ENCODE measurements around the gene EPHA2.

The EPHA2 gene

DNA sequence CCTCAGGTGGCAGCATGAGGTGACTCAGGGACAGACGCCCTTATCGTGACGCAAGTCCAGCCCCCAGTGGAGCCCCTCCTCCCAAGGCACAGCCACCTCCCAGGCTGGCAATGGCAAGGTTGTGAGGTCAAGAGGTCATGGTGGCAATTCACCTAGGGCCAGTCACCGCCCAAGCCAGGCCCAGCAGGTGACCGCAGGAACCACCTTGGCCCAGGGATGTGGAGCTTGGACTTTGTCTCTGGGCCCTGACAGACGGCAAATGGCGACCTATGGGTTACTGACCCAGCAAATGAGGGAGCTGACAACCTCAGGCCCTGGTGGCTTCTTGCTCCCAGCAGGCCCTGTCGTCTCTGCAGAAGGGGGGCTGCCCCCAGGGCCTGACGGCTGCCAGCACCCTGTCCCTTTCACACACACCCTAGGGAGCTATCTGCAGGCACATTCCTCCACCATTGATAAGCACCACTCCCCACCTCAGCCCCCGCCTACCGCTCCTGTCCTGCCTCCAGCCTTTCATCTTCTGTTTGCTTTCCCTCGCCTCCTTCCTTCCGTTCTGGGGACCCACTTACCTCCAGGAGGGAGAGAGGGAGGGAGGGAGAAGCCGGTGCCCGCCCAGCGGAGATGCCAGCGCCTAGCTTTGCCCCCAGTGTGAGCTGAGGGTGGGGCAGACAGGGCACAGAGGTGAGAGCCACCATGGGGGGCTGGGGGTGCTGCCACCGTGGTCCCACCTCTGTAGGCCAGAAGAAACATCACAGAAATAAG lies 12.1 kb downstream of the EPHA2 start:
- no peak overlapping the region for H3K4me3 ChIP-seq (ENCODE audit: low read depth, low read length)
- no peak for DNase-seq (ENCODE audit: low read depth)
- TF ChIP-seq, protein P1, sequence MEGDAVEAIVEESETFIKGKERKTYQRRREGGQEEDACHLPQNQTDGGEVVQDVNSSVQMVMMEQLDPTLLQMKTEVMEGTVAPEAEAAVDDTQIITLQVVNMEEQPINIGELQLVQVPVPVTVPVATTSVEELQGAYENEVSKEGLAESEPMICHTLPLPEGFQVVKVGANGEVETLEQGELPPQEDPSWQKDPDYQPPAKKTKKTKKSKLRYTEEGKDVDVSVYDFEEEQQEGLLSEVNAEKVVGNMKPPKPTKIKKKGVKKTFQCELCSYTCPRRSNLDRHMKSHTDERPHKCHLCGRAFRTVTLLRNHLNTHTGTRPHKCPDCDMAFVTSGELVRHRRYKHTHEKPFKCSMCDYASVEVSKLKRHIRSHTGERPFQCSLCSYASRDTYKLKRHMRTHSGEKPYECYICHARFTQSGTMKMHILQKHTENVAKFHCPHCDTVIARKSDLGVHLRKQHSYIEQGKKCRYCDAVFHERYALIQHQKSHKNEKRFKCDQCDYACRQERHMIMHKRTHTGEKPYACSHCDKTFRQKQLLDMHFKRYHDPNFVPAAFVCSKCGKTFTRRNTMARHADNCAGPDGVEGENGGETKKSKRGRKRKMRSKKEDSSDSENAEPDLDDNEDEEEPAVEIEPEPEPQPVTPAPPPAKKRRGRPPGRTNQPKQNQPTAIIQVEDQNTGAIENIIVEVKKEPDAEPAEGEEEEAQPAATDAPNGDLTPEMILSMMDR (IDR thresholded peaks at IDR 0.05; ENCODE audit: control insufficient read depth, extremely low read depth, insufficient read depth) = no peak

DNA sequence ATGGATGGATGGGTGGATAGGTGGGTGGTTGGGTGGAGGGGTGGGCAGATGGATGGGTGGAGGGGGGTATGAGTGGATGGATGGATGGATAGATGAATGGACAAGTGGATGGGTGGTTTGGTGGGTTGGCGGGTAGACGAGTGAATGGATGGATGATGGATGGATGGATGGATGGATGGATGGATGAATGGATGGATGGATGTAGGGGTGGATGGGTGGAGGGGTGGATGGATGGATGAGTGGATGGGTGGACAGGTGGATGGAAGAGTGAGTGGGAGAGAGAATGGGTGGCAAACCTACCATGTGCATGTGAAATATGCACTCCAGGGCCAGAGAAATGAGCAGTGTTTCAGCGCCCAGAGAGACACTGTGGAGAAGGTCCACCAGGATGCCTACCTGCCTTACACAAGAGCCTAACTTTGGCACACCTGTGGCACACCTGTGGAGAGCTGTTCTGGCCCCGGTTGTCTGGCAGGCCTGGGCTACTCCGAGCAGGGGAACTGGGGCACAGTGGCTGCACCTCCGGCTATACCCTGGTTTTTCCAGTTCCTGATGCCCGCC lies 12.8 kb downstream of the EPHA2 start:
- no peak overlapping the region for H3K4me3 ChIP-seq (ENCODE audit: low read depth, low read length)
- TF ChIP-seq, protein P1 (IDR thresholded peaks at IDR 0.05; ENCODE audit: control insufficient read depth, extremely low read depth, insufficient read depth) = no peak
- no peak for DNase-seq (ENCODE audit: low read depth)

DNA sequence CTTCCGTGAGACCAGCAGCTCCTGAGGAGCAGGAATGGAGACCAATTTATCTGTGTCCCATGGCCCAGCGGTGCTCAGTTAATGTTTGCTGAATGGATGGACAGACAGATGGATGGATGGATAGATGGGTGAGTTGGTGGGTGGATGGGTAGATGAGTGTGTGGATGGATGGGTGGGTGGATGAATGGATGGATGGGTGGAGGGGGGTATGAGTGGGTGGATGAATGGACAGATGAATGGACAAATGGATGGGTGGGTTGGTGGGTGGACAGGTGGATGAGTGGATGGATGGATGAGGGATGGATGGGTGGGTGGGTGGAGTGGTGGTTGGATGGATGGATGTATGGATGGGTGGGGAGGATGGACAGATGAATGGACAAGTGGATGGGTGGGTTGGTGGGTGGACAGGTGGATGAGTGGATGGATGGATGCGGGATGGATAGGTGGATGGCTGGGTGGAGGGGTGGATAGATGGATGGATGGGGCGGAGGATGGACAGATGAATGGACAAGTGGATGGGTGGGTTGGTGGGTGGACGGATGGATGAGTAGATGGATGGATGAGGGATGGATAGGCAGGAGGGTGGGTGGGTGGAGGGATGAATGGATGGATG lies 13.4 kb downstream of the EPHA2 start:
- no peak overlapping the region for H3K4me3 ChIP-seq (ENCODE audit: low read depth, low read length)

DNA sequence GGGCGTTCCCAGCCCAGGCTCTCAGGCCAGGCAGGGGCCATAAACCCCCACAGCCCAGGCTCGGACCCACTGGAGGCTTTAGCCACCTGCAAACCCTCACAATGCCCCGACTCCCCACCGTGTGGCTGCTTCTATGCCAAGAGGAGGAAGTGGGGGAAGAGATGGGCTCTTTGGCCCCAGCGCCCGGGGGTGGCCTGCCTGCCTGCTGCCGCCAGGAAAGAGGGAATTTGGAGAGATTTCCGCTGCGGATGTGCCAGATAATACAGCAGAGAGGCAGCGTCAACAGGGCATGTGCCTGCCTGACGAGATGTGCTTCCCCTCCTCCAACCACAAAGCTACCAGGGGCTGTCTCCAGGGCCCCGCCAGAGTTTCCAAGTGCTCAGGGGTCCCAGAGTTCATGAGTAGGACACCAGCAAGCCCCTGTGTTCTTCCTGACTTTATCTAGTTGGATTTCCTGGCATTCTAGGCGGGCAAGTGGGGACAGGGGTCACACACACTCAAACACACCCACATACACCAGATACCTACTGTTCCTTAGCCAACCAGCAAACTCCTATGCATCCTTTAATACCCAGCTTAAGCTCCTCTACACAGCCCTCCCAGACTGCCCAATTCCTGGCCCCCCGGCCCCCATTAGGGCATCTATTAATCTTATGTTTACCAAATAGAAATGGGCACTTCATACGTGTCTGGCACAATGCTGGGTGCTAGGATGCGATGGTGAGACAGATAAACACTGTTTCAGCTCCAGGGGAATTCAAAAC lies 14.1 kb downstream of the EPHA2 start:
- no peak for DNase-seq (ENCODE audit: low read depth)
- H3K4me3 ChIP-seq (ENCODE audit: low read depth, low read length) = no peak overlapping the region

More for the DNA sequence above, 13.4 kb downstream of the EPHA2 start:
- TF ChIP-seq, protein P1 (IDR thresholded peaks at IDR 0.05; ENCODE audit: control insufficient read depth, extremely low read depth, insufficient read depth) = no peak
- DNase-seq (ENCODE audit: low read depth) = no peak

DNA sequence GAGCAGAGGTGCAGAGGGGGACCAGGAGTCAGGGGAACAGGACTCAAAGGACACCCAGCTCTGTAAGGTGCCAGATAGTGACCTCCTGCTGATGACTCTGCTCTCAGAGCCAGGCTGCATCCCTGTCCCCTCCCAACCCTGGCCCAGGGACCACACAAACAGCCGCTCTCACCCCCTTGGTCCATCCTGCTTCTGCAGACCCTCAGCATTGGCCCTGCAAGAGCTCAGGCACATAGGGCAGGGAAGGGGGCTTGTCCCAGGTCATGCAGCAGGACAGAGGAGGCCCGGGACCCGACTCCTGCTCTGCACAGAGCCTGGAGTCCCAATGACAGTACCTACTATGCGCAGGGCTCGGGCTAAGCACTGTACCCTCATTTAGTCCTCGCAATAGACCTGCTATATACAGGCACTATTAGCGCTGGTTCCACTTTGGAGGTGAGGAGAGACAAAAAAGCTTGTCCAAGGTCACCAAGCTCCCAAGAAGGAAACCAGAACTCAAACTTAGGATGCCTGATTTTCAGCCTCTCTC lies 15.7 kb downstream of the EPHA2 start:
- TF ChIP-seq, protein P1 (IDR thresholded peaks at IDR 0.05; ENCODE audit: control insufficient read depth, extremely low read depth, insufficient read depth) = no peak
- no peak for DNase-seq (ENCODE audit: low read depth)
- H3K4me3 ChIP-seq (ENCODE audit: low read depth, low read length) = no peak overlapping the region

More for the DNA sequence above, 14.1 kb downstream of the EPHA2 start:
- TF ChIP-seq, protein P1 (IDR thresholded peaks at IDR 0.05; ENCODE audit: control insufficient read depth, extremely low read depth, insufficient read depth) = no peak

DNA sequence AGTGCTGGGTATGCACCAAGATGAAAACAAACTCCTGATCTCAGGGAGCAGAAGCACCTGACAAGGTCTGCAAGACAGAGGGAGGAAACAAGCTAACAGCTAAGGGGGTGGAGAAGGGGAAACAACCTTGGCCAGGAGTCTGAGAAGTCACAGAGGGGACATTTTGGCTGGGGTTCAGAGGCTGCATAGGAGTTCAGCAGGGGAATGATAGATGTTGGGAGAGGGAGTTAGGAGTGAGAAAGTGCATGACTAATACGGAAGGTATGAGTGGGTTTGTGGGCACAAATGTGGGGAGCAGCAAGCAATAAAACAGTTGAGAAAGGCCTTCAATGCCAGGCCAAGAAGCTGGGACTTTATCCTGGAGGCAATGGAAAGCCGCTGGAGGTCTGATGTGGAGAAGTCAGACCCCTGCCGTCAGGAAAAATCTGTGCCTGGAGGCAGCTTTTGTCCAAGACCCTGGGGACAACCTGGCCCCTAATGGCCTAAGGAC lies 16.4 kb downstream of the EPHA2 start:
- TF ChIP-seq, protein P1 (IDR thresholded peaks at IDR 0.05; ENCODE audit: control insufficient read depth, extremely low read depth, insufficient read depth) = no peak
- H3K4me3 ChIP-seq (ENCODE audit: low read depth, low read length) = no peak overlapping the region
- DNase-seq (ENCODE audit: low read depth) = no peak
